ENCODE data around the gene CBARP. TPM values are rescaled to one million over a fixed set of nuclear protein-coding genes. Genes with fewer than 3 reads are reported as not detected.

The CBARP gene
- total and polyA plus RNA-seq, 2 of the 13 experiments (the other 11 are each of a cell fraction or from before 2014, with no cell fraction given), result 1.2 to 1.4 TPM

DNA sequence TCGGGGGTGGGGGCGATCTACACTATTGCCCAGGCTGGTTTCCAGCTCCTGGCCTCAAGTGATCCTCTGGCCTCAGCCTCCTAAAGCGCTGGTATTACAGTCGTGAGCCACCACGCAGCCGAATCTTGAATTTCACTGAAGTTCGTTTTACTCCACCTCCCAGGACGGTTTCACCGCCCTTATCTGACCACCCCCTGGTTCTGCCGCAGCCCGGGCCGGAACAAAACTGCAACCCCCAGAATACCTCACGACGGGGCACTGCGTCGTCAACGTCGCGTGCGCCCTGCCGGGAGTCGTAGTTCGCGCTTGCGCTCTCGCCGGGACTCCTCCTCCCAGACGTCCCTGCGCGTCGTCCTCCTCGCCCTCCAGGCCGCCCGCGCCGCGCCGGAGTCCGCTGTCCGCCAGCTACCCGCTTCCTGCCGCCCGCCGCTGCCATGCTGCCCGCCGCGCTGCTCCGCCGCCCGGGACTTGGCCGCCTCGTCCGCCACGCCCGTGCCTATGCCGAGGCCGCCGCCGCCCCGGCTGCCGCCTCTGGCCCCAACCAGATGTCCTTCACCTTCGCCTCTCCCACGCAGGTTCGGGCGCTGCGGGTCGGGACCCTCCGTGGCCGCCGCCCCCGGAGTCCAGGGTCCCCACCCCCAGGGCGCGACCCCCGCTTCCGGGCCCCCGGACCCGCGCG, 3.8 kb upstream of the CBARP start, which contains the start of gene ATP5F1D (continued):
- peak; percentile 65; the same call in 1 of the 2 replicates for TF ChIP-seq YEATS4 (CRISPR knock-in tag; IDR thresholded peaks at IDR 0.05; ENCODE audit: borderline replicate concordance)
- TF ChIP-seq AFF4 (CRISPR knock-in tag; IDR thresholded peaks at IDR 0.05), result no peak
- TF ChIP-seq ZBTB7B (CRISPR knock-in tag; IDR thresholded peaks at IDR 0.05), result no peak
- TF ChIP-seq, protein P1, sequence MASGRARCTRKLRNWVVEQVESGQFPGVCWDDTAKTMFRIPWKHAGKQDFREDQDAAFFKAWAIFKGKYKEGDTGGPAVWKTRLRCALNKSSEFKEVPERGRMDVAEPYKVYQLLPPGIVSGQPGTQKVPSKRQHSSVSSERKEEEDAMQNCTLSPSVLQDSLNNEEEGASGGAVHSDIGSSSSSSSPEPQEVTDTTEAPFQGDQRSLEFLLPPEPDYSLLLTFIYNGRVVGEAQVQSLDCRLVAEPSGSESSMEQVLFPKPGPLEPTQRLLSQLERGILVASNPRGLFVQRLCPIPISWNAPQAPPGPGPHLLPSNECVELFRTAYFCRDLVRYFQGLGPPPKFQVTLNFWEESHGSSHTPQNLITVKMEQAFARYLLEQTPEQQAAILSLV (CRISPR knock-in tag; IDR thresholded peaks at IDR 0.05; ENCODE audit: borderline replicate concordance), result peak; percentile 52; the same call in 1 of the 2 replicates
- TF ChIP-seq IKZF4 (CRISPR knock-in tag; IDR thresholded peaks at IDR 0.05; ENCODE audit: borderline replicate concordance, low read depth, not compliant biosample characterization), result peak; percentile 80
- TF ChIP-seq PLSCR1 (CRISPR knock-in tag; IDR thresholded peaks at IDR 0.05; ENCODE audit: borderline replicate concordance), result no peak
- TF ChIP-seq, protein P2, sequence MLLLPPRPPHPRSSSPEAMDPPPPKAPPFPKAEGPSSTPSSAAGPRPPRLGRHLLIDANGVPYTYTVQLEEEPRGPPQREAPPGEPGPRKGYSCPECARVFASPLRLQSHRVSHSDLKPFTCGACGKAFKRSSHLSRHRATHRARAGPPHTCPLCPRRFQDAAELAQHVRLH (CRISPR knock-in tag; IDR thresholded peaks at IDR 0.05; ENCODE audit: borderline replicate concordance, low read depth), result no peak; the same call in 1 of the 2 replicates
- TF ChIP-seq REL (CRISPR knock-in tag; conservative IDR thresholded peaks at IDR 0.05), result no peak
- TF ChIP-seq ATF6 (CRISPR knock-in tag; conservative IDR thresholded peaks at IDR 0.05), result no peak
- TF ChIP-seq CENPT (CRISPR knock-in tag; IDR thresholded peaks at IDR 0.05; ENCODE audit: low read depth), result 0 out of 2 replicates have a peak, but pooled peaks have one; percentile 43
- peak; percentile 46; the same call in 1 of the 2 replicates for TF ChIP-seq MED1 (CRISPR knock-in tag; IDR thresholded peaks at IDR 0.05)
- no peak for TF ChIP-seq ZNF605 (CRISPR knock-in tag; IDR thresholded peaks at IDR 0.05)
- 0 out of 2 replicates have a peak, but pooled peaks have one; percentile 59 for TF ChIP-seq ZNF564 (CRISPR knock-in tag; IDR thresholded peaks at IDR 0.05)
- peak; percentile 71 for TF ChIP-seq TEAD3 (CRISPR knock-in tag; optimal IDR thresholded peaks at IDR 0.05; ENCODE audit: borderline replicate concordance)
- TF ChIP-seq ZNF292 (CRISPR knock-in tag; IDR thresholded peaks at IDR 0.05; ENCODE audit: borderline replicate concordance, low read depth), result no peak
- TF ChIP-seq SAP130 (CRISPR knock-in tag; IDR thresholded peaks at IDR 0.05; ENCODE audit: low read depth), result peak; percentile 80
- no peak for TF ChIP-seq PRPF4 (IDR thresholded peaks at IDR 0.05; ENCODE audit: low read depth, low read length, poor library complexity, severe bottlenecking)
- no peak for TF ChIP-seq ZNF709 (CRISPR knock-in tag; IDR thresholded peaks at IDR 0.05)
- TF ChIP-seq POGZ (CRISPR knock-in tag; IDR thresholded peaks at IDR 0.05), result peak; percentile 53; the same call in 1 of the 2 replicates
- 0 out of 2 replicates have a peak, but pooled peaks have one; percentile 54 for TF ChIP-seq ZFP90 (CRISPR knock-in tag; IDR thresholded peaks at IDR 0.05; ENCODE audit: borderline replicate concordance)
- TF ChIP-seq SRSF1 (optimal IDR thresholded peaks at IDR 0.05; ENCODE audit: low read depth, low read length), result no peak
